Transverse colon (tissue), 4 donors: Measurements from ENCODE around the gene HDLBP. TPM values are rescaled to one million over a fixed set of nuclear protein-coding genes. Genes with fewer than 3 reads are reported as not detected.

Source experiments
- DNase-seq: peaks from one replicate; pipeline ENCODE4 v3.0.0-alpha.2; 2019
- H3K27ac ChIP-seq, 4 donors: fragments of 200-600 bp; sonication (generic); 2 replicates each; pipeline ENCODE4 v1.5.1; 2016 to 2018; ENCODE audit warnings: inconsistent platforms in 4 of 4
- H3K27me3 ChIP-seq: fragments of 200-600 bp; sonication (generic); 2 replicates; pipeline ENCODE4 v1.5.1; 2017; ENCODE audit warnings: inconsistent platforms
- H3K36me3 ChIP-seq, 4 donors: fragments of 200-600 bp; sonication (generic); 2 replicates each; pipeline ENCODE4 v1.5.1; 2017 to 2019; ENCODE audit warnings: inconsistent platforms in 4 of 4
- H3K4me1 ChIP-seq, 4 donors: fragments of 200-600 bp; sonication (generic); 2 replicates each; pipeline ENCODE4 v1.5.1; 2017 to 2020; ENCODE audit warnings: inconsistent platforms in 4 of 4
- H3K4me3 ChIP-seq, 4 donors: fragments of 200-600 bp; sonication (generic); 1 replicate in 1 of 4; 2 replicates in 3 of 4; pipeline versions ENCODE4 v1.5.1 to v1.6.1; 2017 to 2019; ENCODE audit warnings: inconsistent platforms in 4 of 4
- H3K9me3 ChIP-seq, 2 donors: fragments of 200-600 bp; sonication (generic); 2 replicates each; pipeline ENCODE4 v1.5.1; 2017 to 2019; ENCODE audit warnings: inconsistent platforms in 2 of 2
- CTCF ChIP-seq, 5 experiments: fragments of 200-600 bp in 3 of 5; fragments of 450-650 bp in 2 of 5; sonication (generic) in 3 of 5; IDR thresholded peaks; 1 replicate in 2 of 5; 2 replicates in 3 of 5; pipeline ENCODE4 v1.5.1; 2016 to 2017; ENCODE audit warnings: antibody characterized with exemption in 5 of 5, inconsistent platforms in 3 of 5, mild to moderate bottlenecking in 2 of 5, moderate library complexity in 1 of 5
- EP300 ChIP-seq: sonication (generic); formaldehyde crosslinking; IDR thresholded peaks from one replicate; pipeline ENCODE4 v1.6.1; 2017; ENCODE audit warnings: antibody characterized with exemption, low read depth
- POLR2A ChIP-seq: fragments of 450-650 bp; IDR thresholded peaks from one replicate; pipeline ENCODE4 v1.6.1; 2016; ENCODE audit warnings: antibody characterized with exemption, mild to moderate bottlenecking, moderate library complexity
- POLR2AphosphoS5 ChIP-seq, 3 donors: sonication (generic); formaldehyde crosslinking; IDR thresholded peaks; one replicate each; pipeline ENCODE4 v1.6.1; 2016; ENCODE audit warnings: antibody characterized with exemption in 3 of 3
- WGBS, 2 donors: methylation state at CpG; one replicate each; pipeline ENCODE4 v1.1.5; 2018; ENCODE audit warnings: low coverage in 1 of 2; 5-methylcytosine and 5-hydroxymethylcytosine counted together
- in situ Hi-C, 4 donors: fragments of 200-750 bp; cut with MboI; loops; one replicate each; pipeline versions ENCODE4 v1.15.0 to v1.15.1; 2017; ENCODE audit warnings: low sequenced_read_pairs in 3 of 4, low pct_ligation_motif_present in 1 of 4, low pct_unique_long_range_greater_than_20kb in 1 of 4
- intact Hi-C: fragments of 100-400 bp; cut with DNase I; formaldehyde crosslinking; loops from one replicate; pipeline ENCODE4 v1.15.1; 2023; ENCODE audit warnings: low total_unique reads
- total RNA-seq, 4 donors: library from RNA; depleted of rRNA; stranded (reverse); fragments of >200 nt; gene quantifications; one replicate each; pipeline ENCODE4 v1.1.0, GENCODE V29; 2016

The HDLBP gene
- total RNA-seq, 4 donors from 2014 or later, result 168 to 1,885 (median 314) TPM

- Histone ChIP-seq H3K27ac (no peak overlapping the region), H3K36me3 (peaks cover 0 to 6% (median 2%) of the 10 kb centered on the region in 4 donors), H3K4me3 (no peak overlapping the region), H3K9me3 (no peaks in the 10 kb centered on the region), H3K27me3 (no peaks in the 10 kb centered on the region), H3K4me1 (no peaks in the 10 kb centered on the region)
- no peak for DNase-seq
- no peak for TF ChIP-seq EP300
- no peak for TF ChIP-seq CTCF (IDR thresholded peaks at IDR 0.05)
- TF ChIP-seq POLR2A, result no peak
- TF ChIP-seq POLR2AphosphoS5 (IDR thresholded peaks at IDR 0.05), result no peak
- intact Hi-C loops (no loop called here), in situ Hi-C loops (no loop called here)
- 89% methylated on average over 28 of the region's 28 CpGs; no CpG with 5 or more reads in 1 of the 2 donors for WGBS, 2 donors
Observed at GRCh38 chr2:241182531-241183133, 132.8 kb downstream of the HDLBP start.

DNA sequence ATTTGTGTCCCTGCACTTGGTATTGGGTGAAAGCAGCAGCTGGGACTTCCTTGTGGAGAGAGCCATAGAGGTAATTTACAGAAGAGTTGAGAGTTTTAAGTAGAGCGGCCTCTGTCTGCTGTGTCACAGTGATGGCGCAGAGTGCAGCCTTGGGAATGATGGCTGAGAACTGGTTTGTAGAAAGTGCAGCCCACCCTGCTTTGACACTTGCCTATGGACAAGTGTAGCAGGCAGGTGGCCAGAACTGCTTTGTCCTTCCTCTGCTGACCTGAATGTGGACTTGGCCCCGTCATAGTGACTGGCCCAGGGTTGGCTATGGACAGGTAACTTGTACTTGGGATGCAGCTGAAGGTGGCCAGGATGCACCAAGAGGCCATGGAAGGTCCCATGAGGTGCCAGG lies 133.3 kb downstream of the HDLBP start:
- Histone ChIP-seq H3K27me3 (no peaks in the 10 kb centered on the region), H3K27ac (no peak overlapping the region), H3K4me3 (no peak overlapping the region), H3K9me3 (no peaks in the 10 kb centered on the region), H3K36me3 (peaks cover 0 to 6% (median 2%) of the 10 kb centered on the region in 4 donors), H3K4me1 (no peaks in the 10 kb centered on the region)
- 97% methylated on average over 3 of the region's 3 CpGs; no CpG with 5 or more reads in 1 of the 2 donors for WGBS, 2 donors
- in situ Hi-C loops (no loop called here), intact Hi-C loops (no loop called here)
- TF ChIP-seq POLR2A (no peak), POLR2AphosphoS5 (IDR thresholded peaks at IDR 0.05) (no peak), CTCF (IDR thresholded peaks at IDR 0.05) (no peak), EP300 (no peak)
- DNase-seq, result no peak

- DNase-seq, result no peak
- H3K36me3 ChIP-seq, result peaks cover 0 to 19% (median 2%) of the 10 kb centered on the region in 4 donors
- in situ Hi-C loops (no loop called here), intact Hi-C loops (no loop called here)
- 85 to 90% methylated on average over 4 to 12 of the region's 12 CpGs for WGBS, 2 donors
- TF ChIP-seq POLR2AphosphoS5 (IDR thresholded peaks at IDR 0.05), result no peak
- TF ChIP-seq EP300, result no peak
- no peak for TF ChIP-seq CTCF (IDR thresholded peaks at IDR 0.05)
- no peak for TF ChIP-seq POLR2A
- H3K9me3 ChIP-seq, result no peaks in the 10 kb centered on the region
- no peaks in the 10 kb centered on the region for H3K27me3 ChIP-seq
- no peaks in the 10 kb centered on the region for H3K4me1 ChIP-seq
- no peak overlapping the region for H3K4me3 ChIP-seq
- no peak overlapping the region for H3K27ac ChIP-seq
Observed at GRCh38 chr2:241180495-241180894, 135.0 kb downstream of the HDLBP start.

GRCh38 chr2:241179899-241180298 lies 135.6 kb downstream of the HDLBP start:
- in situ Hi-C loops (no loop called here), intact Hi-C loops (no loop called here)
- H3K4me3 ChIP-seq, result no peak overlapping the region
- H3K4me1 ChIP-seq, result no peaks in the 10 kb centered on the region
- H3K27me3 ChIP-seq, result no peaks in the 10 kb centered on the region
- 44 to 71% methylated on average over 4 of the region's 4 CpGs for WGBS, 2 donors
- H3K36me3 ChIP-seq, result peaks cover 0 to 25% (median 2%) of the 10 kb centered on the region in 4 donors
- no peak overlapping the region for H3K27ac ChIP-seq
- no peak for TF ChIP-seq CTCF (IDR thresholded peaks at IDR 0.05)
- no peak for TF ChIP-seq EP300
- TF ChIP-seq POLR2A, result no peak
- no peak for TF ChIP-seq POLR2AphosphoS5 (IDR thresholded peaks at IDR 0.05)
- DNase-seq, result no peak
- no peaks in the 10 kb centered on the region for H3K9me3 ChIP-seq
